Colon (tissue), 2 donors: ENCODE measurements around the gene MAPK1.
"Not testable (repeated sequence)": the region's sequence is repeated elsewhere in the genome, so short reads cannot be mapped to it uniquely, and the experiment has no call there.

Experiments
- FAIRE-seq: peaks from 2 replicates; lab custom pipeline; 2012; peaks lifted over from hg19 to GRCh38; lab: Jason Lieb, UNC
- donor health status: control.
- donor health status: control.

The MAPK1 gene

GRCh38 chr22:21818487-21819182, 48.8 kb downstream of the MAPK1 start:
- FAIRE-seq: no peak

- FAIRE-seq: not testable (repeated sequence)
Measured at GRCh38 chr22:21817497-21817853, 50.0 kb downstream of the MAPK1 start.

- peak; percentile 14 for FAIRE-seq
Measured at GRCh38 chr22:21816787-21817496, 50.5 kb downstream of the MAPK1 start.

- no peak for FAIRE-seq
Measured at GRCh38 chr22:21816472-21816786, 51.0 kb downstream of the MAPK1 start.

GRCh38 chr22:21815958-21816357, 51.5 kb downstream of the MAPK1 start:
- no peak for FAIRE-seq

GRCh38 chr22:21815357-21815756, 52.1 kb downstream of the MAPK1 start:
- no peak for FAIRE-seq

- FAIRE-seq: no peak
Measured at GRCh38 chr22:21811982-21812381, 55.5 kb downstream of the MAPK1 start.

- no peak for FAIRE-seq
Measured at GRCh38 chr22:21807544-21808529, 59.6 kb downstream of the MAPK1 start.

- FAIRE-seq: not testable (repeated sequence)
Measured at GRCh38 chr22:21805325-21805724, 62.1 kb downstream of the MAPK1 start.

GRCh38 chr22:21803811-21804249, 63.6 kb downstream of the MAPK1 start:
- no peak for FAIRE-seq

- FAIRE-seq: no peak
Measured at GRCh38 chr22:21802673-21803072, 64.8 kb downstream of the MAPK1 start.

- no peak for FAIRE-seq
Measured at GRCh38 chr22:21802056-21802455, 65.4 kb downstream of the MAPK1 start.

- FAIRE-seq: not testable (repeated sequence)
Measured at GRCh38 chr22:21801304-21801644, 66.2 kb downstream of the MAPK1 start.

- FAIRE-seq: no peak
Measured at GRCh38 chr22:21800552-21801303, 66.7 kb downstream of the MAPK1 start.

- no peak for FAIRE-seq
Measured at GRCh38 chr22:21797444-21798221, 69.8 kb downstream of the MAPK1 start.

- no peak for FAIRE-seq
Measured at GRCh38 chr22:21796863-21797262, 70.6 kb downstream of the MAPK1 start.

GRCh38 chr22:21796231-21796630, 71.2 kb downstream of the MAPK1 start:
- no peak for FAIRE-seq

- FAIRE-seq: not testable (repeated sequence)
Measured at GRCh38 chr22:21793716-21794115, 73.7 kb downstream of the MAPK1 start.

- no peak for FAIRE-seq
Measured at GRCh38 chr22:21791635-21792625, 75.5 kb downstream of the MAPK1 start.
